GM23338 (cell line): ENCODE results near the gene MKI67. TPM values are rescaled to one million over a fixed set of nuclear protein-coding genes. Genes with fewer than 3 reads are reported as not detected.

Experiments
- CREB1 ChIP-seq: fragments of 250-450 bp; sonication (Bioruptor Pico); IDR thresholded peaks from 2 replicates; pipeline ENCODE4 v1.5.0; 2020; ENCODE audit warnings: low read depth, mild to moderate bottlenecking, moderate library complexity
- CTCF ChIP-seq, 2 experiments: fragments of 200-600 bp in 1 of 2; sonication (generic) in 1 of 2; conservative IDR thresholded peaks; 2 replicates each; pipeline versions ENCODE4 v1.5.1 to v1.6.1; 2016 to 2017; ENCODE audit warnings: antibody characterized with exemption in 2 of 2, low read depth in 2 of 2, mild to moderate bottlenecking in 2 of 2, moderate library complexity in 1 of 2
- EZH2phosphoT487 ChIP-seq: fragments of 200-600 bp; sonication (generic); IDR thresholded peaks from one replicate; pipeline ENCODE4 v1.8.1; 2018; ENCODE audit warnings: antibody characterized with exemption; ENCODE audit not compliant: unreplicated experiment
- JUNB ChIP-seq: IDR thresholded peaks from one replicate; pipeline ENCODE4 v1.6.1; 2016; ENCODE audit warnings: antibody characterized with exemption; ENCODE audit not compliant: unreplicated experiment
- POLR2AphosphoS5 ChIP-seq: IDR thresholded peaks from 2 replicates; pipeline ENCODE4 v1.6.1; 2016; ENCODE audit warnings: antibody characterized with exemption, low read depth
- ZNF114 ChIP-seq: fragments of 250-450 bp; sonication (Bioruptor Pico); IDR thresholded peaks from 2 replicates; pipeline ENCODE4 v1.5.0; 2020; ENCODE audit warnings: mild to moderate bottlenecking, moderate library complexity
- polyA plus RNA-seq: library from polyadenylated mRNA; unstranded; fragments of >200 nt; fragmentation: Nextera tagmentation; extraction: Ambion mirVana; gene quantifications from 2 replicates; pipeline ENCODE4 v1.2.1, GENCODE V29; 2016
- total RNA-seq: library from RNA; depleted of rRNA; stranded (reverse); fragments of >200 nt; shearing (Covaris generic); gene quantifications from 2 replicates; pipeline ENCODE4 v1.2.3, GENCODE V29; 2014
- TF ChIP-seq, protein P1 (sequence below): fragments of 250-450 bp; sonication (Bioruptor Pico); IDR thresholded peaks from 2 replicates; pipeline ENCODE4 v1.5.0; 2020; ENCODE audit warnings: mild to moderate bottlenecking, moderate library complexity
- TF ChIP-seq, protein P2 (sequence below): IDR thresholded peaks from one replicate; pipeline ENCODE4 v1.6.1; 2018; ENCODE audit warnings: antibody characterized with exemption; ENCODE audit not compliant: unreplicated experiment
- TF ChIP-seq, protein P3 (sequence below): IDR thresholded peaks from 2 replicates; pipeline ENCODE4 v1.6.1; 2016; ENCODE audit warnings: antibody characterized with exemption

The MKI67 gene
- total and polyA plus RNA-seq, 2 experiments from 2014 or later = 58.0 to 103 TPM

- TF ChIP-seq, protein P1, sequence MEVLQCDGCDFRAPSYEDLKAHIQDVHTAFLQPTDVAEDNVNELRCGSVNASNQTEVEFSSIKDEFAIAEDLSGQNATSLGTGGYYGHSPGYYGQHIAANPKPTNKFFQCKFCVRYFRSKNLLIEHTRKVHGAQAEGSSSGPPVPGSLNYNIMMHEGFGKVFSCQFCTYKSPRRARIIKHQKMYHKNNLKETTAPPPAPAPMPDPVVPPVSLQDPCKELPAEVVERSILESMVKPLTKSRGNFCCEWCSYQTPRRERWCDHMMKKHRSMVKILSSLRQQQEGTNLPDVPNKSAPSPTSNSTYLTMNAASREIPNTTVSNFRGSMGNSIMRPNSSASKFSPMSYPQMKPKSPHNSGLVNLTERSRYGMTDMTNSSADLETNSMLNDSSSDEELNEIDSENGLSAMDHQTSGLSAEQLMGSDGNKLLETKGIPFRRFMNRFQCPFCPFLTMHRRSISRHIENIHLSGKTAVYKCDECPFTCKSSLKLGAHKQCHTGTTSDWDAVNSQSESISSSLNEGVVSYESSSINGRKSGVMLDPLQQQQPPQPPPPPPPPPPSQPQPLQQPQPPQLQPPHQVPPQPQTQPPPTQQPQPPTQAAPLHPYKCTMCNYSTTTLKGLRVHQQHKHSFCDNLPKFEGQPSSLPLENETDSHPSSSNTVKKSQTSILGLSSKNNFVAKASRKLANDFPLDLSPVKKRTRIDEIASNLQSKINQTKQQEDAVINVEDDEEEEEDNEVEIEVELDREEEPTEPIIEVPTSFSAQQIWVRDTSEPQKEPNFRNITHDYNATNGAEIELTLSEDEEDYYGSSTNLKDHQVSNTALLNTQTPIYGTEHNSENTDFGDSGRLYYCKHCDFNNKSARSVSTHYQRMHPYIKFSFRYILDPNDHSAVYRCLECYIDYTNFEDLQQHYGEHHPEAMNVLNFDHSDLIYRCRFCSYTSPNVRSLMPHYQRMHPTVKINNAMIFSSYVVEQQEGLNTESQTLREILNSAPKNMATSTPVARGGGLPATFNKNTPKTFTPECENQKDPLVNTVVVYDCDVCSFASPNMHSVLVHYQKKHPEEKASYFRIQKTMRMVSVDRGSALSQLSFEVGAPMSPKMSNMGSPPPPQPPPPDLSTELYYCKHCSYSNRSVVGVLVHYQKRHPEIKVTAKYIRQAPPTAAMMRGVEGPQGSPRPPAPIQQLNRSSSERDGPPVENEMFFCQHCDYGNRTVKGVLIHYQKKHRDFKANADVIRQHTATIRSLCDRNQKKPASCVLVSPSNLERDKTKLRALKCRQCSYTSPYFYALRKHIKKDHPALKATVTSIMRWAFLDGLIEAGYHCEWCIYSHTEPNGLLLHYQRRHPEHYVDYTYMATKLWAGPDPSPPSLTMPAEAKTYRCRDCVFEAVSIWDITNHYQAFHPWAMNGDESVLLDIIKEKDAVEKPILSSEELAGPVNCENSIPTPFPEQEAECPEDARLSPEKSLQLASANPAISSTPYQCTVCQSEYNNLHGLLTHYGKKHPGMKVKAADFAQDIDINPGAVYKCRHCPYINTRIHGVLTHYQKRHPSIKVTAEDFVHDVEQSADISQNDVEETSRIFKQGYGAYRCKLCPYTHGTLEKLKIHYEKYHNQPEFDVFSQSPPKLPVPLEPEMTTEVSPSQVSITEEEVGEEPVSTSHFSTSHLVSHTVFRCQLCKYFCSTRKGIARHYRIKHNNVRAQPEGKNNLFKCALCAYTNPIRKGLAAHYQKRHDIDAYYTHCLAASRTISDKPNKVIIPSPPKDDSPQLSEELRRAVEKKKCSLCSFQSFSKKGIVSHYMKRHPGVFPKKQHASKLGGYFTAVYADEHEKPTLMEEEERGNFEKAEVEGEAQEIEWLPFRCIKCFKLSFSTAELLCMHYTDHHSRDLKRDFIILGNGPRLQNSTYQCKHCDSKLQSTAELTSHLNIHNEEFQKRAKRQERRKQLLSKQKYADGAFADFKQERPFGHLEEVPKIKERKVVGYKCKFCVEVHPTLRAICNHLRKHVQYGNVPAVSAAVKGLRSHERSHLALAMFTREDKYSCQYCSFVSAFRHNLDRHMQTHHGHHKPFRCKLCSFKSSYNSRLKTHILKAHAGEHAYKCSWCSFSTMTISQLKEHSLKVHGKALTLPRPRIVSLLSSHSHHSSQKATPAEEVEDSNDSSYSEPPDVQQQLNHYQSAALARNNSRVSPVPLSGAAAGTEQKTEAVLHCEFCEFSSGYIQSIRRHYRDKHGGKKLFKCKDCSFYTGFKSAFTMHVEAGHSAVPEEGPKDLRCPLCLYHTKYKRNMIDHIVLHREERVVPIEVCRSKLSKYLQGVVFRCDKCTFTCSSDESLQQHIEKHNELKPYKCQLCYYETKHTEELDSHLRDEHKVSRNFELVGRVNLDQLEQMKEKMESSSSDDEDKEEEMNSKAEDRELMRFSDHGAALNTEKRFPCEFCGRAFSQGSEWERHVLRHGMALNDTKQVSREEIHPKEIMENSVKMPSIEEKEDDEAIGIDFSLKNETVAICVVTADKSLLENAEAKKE (CRISPR knock-in tag) = no peak
- TF ChIP-seq, protein P2, sequence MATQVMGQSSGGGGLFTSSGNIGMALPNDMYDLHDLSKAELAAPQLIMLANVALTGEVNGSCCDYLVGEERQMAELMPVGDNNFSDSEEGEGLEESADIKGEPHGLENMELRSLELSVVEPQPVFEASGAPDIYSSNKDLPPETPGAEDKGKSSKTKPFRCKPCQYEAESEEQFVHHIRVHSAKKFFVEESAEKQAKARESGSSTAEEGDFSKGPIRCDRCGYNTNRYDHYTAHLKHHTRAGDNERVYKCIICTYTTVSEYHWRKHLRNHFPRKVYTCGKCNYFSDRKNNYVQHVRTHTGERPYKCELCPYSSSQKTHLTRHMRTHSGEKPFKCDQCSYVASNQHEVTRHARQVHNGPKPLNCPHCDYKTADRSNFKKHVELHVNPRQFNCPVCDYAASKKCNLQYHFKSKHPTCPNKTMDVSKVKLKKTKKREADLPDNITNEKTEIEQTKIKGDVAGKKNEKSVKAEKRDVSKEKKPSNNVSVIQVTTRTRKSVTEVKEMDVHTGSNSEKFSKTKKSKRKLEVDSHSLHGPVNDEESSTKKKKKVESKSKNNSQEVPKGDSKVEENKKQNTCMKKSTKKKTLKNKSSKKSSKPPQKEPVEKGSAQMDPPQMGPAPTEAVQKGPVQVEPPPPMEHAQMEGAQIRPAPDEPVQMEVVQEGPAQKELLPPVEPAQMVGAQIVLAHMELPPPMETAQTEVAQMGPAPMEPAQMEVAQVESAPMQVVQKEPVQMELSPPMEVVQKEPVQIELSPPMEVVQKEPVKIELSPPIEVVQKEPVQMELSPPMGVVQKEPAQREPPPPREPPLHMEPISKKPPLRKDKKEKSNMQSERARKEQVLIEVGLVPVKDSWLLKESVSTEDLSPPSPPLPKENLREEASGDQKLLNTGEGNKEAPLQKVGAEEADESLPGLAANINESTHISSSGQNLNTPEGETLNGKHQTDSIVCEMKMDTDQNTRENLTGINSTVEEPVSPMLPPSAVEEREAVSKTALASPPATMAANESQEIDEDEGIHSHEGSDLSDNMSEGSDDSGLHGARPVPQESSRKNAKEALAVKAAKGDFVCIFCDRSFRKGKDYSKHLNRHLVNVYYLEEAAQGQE = no peak
- no peak for TF ChIP-seq CREB1
- no peak for TF ChIP-seq ZNF114
- TF ChIP-seq JUNB = no peak
- TF ChIP-seq, protein P3, sequence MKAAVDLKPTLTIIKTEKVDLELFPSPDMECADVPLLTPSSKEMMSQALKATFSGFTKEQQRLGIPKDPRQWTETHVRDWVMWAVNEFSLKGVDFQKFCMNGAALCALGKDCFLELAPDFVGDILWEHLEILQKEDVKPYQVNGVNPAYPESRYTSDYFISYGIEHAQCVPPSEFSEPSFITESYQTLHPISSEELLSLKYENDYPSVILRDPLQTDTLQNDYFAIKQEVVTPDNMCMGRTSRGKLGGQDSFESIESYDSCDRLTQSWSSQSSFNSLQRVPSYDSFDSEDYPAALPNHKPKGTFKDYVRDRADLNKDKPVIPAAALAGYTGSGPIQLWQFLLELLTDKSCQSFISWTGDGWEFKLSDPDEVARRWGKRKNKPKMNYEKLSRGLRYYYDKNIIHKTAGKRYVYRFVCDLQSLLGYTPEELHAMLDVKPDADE = no peak
- no peak for TF ChIP-seq CTCF (conservative IDR thresholded peaks at IDR 0.05; ENCODE audit: low read depth in 2 of 2)
- no peak for TF ChIP-seq EZH2phosphoT487
- TF ChIP-seq POLR2AphosphoS5 = no peak
These were observed 743 bp downstream of the MKI67 start (continued) for GRCh38 chr10:128125416-128125943.
